PC-9 (cell line): ENCODE results near the gene UPF3B. TPM values are rescaled to one million over a fixed set of nuclear protein-coding genes. Genes with fewer than 3 reads are reported as not detected.

Experiments
- BruUV-seq: library from RNA; stranded (reverse); fragments of 400-500 nt; replicated peaks from 2 replicates; lab custom pipeline; 2021; lab: Mats Ljungman, UMichigan
- CTCF ChIA-PET: fragments of 300-600 bp; sonication (Branson Sonifier 250); formaldehyde crosslinking; loops from one replicate; lab custom pipeline; 2022; ENCODE audit warnings: antibody characterized with exemption; lab: Charles Lee
- POLR2A ChIA-PET: fragments of 300-600 bp; sonication (Branson Sonifier 250); formaldehyde crosslinking; loops from one replicate; lab custom pipeline; 2022; ENCODE audit warnings: antibody characterized with exemption; ENCODE audit not compliant: unreplicated experiment; lab: Charles Lee
- DNase-seq, 2 experiments: peaks; one replicate each; pipeline versions ENCODE4 v3.0.0 to v3.0.0-alpha.2; 2015 to 2022; ENCODE audit warnings: mixed read lengths in 1 of 2
- H2AFZ ChIP-seq: fragments of 200-600 bp; sonication (generic); 2 replicates; pipeline ENCODE4 v1.8.1; 2017; ENCODE audit warnings: antibody characterized with exemption
- H3F3A ChIP-seq: fragments of 200-600 bp; sonication (generic); 2 replicates; pipeline ENCODE4 v1.8.1; 2017; ENCODE audit warnings: antibody characterized with exemption, mild to moderate bottlenecking, low read depth; ENCODE audit not compliant: insufficient read depth
- H3K27ac ChIP-seq: fragments of 200-600 bp; sonication (generic); 2 replicates; pipeline ENCODE4 v1.6.1; 2016; ENCODE audit warnings: mixed run types
- H3K27me3 ChIP-seq: fragments of 200-600 bp; sonication (generic); 2 replicates; pipeline ENCODE4 v1.6.1; 2016; ENCODE audit warnings: low read depth, mixed run types; ENCODE audit not compliant: insufficient read depth
- H3K36me3 ChIP-seq: fragments of 200-600 bp; sonication (generic); 2 replicates; pipeline ENCODE4 v1.6.1; 2016; ENCODE audit warnings: low read depth, mixed run types
- H3K4me1 ChIP-seq: fragments of 200-600 bp; sonication (generic); replicated peaks from 2 replicates; pipeline ENCODE4 v1.6.1; 2016; ENCODE audit warnings: mixed run types; ENCODE audit not compliant: insufficient read depth
- H3K4me2 ChIP-seq: fragments of 200-600 bp; sonication (generic); 2 replicates; pipeline ENCODE4 v1.6.1; 2017; ENCODE audit warnings: mixed run types
- H3K4me3 ChIP-seq: fragments of 200-600 bp; sonication (generic); 2 replicates; pipeline ENCODE4 v1.6.1; 2016; ENCODE audit warnings: mixed run types
- H3K79me2 ChIP-seq: fragments of 200-600 bp; sonication (generic); 2 replicates; pipeline ENCODE4 v1.6.1; 2017; ENCODE audit warnings: low read depth, mixed run types
- H3K9me2 ChIP-seq: fragments of 200-600 bp; sonication (generic); 2 replicates; pipeline ENCODE4 v1.8.1; 2017; ENCODE audit warnings: mild to moderate bottlenecking; ENCODE audit not compliant: insufficient read depth
- H3K9me3 ChIP-seq: fragments of 200-600 bp; sonication (generic); 2 replicates; pipeline ENCODE4 v1.8.1; 2016; ENCODE audit warnings: low read depth; ENCODE audit not compliant: insufficient read depth
- H4K20me1 ChIP-seq: fragments of 200-600 bp; sonication (generic); 2 replicates; pipeline ENCODE4 v1.8.1; 2017; ENCODE audit not compliant: insufficient read depth
- CTCF ChIP-seq: fragments of 200-600 bp; sonication (generic); conservative IDR thresholded peaks from 2 replicates; pipeline ENCODE4 v1.6.1; 2017; ENCODE audit warnings: mixed run types, antibody characterized with exemption, mild to moderate bottlenecking, moderate library complexity
- EZH2 ChIP-seq: fragments of 200-600 bp; sonication (generic); IDR thresholded peaks from 2 replicates; pipeline ENCODE4 v1.8.0; 2017; ENCODE audit warnings: antibody characterized with exemption, low read depth
- intact Hi-C: fragments of 100-400 bp; cut with micrococcal nuclease; formaldehyde crosslinking; loops from one replicate; pipeline ENCODE4 v1.10.0; 2022; ENCODE audit not compliant: unreplicated experiment
- total RNA-seq: library from RNA; stranded (reverse); gene quantifications from 2 replicates; pipeline ENCODE4 v1.2.3, GENCODE V29; 2021

UPF3B gene
- total RNA-seq, 1 experiment from 2014 or later: 24.3 TPM

GRCh38 chrX:119885554-119886428, 33.0 kb upstream of the UPF3B start:
- no peaks in the 10 kb centered on the region for H3K79me2 ChIP-seq
- POLR2A ChIA-PET: interaction anchor here (0.7 kb wide), 1 partner anchor 94 kb away, joined by 18 read pairs; the partner anchor contains the start of gene RPL39
- H3K36me3 ChIP-seq: no peaks in the 10 kb centered on the region
- H3K27me3 ChIP-seq: no peaks in the 10 kb centered on the region
- CTCF ChIA-PET: no interaction called here
- H4K20me1 ChIP-seq: no peaks in the 10 kb centered on the region
- no peak overlapping the region for H3K4me3 ChIP-seq
- H3K4me2 ChIP-seq: peak overlapping the region; percentile 41
- no peaks in the 10 kb centered on the region for H3K9me2 ChIP-seq
- TF ChIP-seq EZH2: no peak
- no peak for TF ChIP-seq CTCF
- no peaks in the 10 kb centered on the region for H3K9me3 ChIP-seq
- intact Hi-C loops: loop anchor here (2.0 to 10.0 kb wide), 5 partner anchors 13 to 368 kb away; partner anchors contain the start of genes NKAP, NKRF and SEPTIN6
- no peak overlapping the region for H2AFZ ChIP-seq
- no peaks in the 10 kb centered on the region for H3K4me1 ChIP-seq
- no TSS peak for BruUV-seq
- DNase-seq: peak; percentile 47 to 63
- no peak overlapping the region for H3K27ac ChIP-seq
- peaks cover 5% of the 10 kb centered on the region; the same call in 1 of the 2 replicates for H3F3A ChIP-seq

GRCh38 chrX:119880552-119881437, 28.0 kb upstream of the UPF3B start:
- BruUV-seq: no TSS peak

More at GRCh38 chrX:119880552-119881437, 28.0 kb upstream of the UPF3B start:
- POLR2A ChIA-PET: interaction anchor here (0.6 kb wide), 1 partner anchor 313 kb away, joined by 3 read pairs; no protein-coding TSS in a partner anchor
- Histone ChIP-seq H3K36me3 (peaks cover 8% of the 10 kb centered on the region), H2AFZ (no peak overlapping the region), H3F3A (peaks cover 42% of the 10 kb centered on the region), H3K27me3 (no peaks in the 10 kb centered on the region), H3K9me3 (no peaks in the 10 kb centered on the region), H3K27ac (no peak overlapping the region), H4K20me1 (no peaks in the 10 kb centered on the region), H3K4me2 (no peak overlapping the region), H3K4me3 (no peak overlapping the region), H3K9me2 (no peaks in the 10 kb centered on the region), H3K4me1 (no peaks in the 10 kb centered on the region), H3K79me2 (no peaks in the 10 kb centered on the region)
- intact Hi-C loops: loop anchor here (10.0 kb wide), 1 partner anchor 186 kb away; the partner anchor contains the start of gene SEPTIN6
- no peak for TF ChIP-seq EZH2
- TF ChIP-seq CTCF: peak; percentile 67
- DNase-seq: peak; percentile 37 to 67
- CTCF ChIA-PET: interaction anchor here (0.6 to 0.7 kb wide), 2 partner anchors 153 to 361 kb away, joined by 3 read pairs; no protein-coding TSS in a partner anchor
